T-helper 1 cell treated with Interleukin-12 subunit alpha and Interleukin-12 subunit beta and Interleukin-4 antibody, amounts not matched to agents 30 μg/mL and 1 μg/mL, for 36 hours (primary cell): Measurements from ENCODE around the gene CLEC4M.

Experiments used
- H3K27ac Mint-ChIP-seq: one replicate; pipeline ENCODE4 v1.8.0; 2021; ENCODE audit warnings: mild to moderate bottlenecking, mixed read lengths
- H3K27me3 Mint-ChIP-seq: one replicate; pipeline ENCODE4 v1.8.0; 2021; ENCODE audit warnings: low read depth, mixed read lengths
- H3K36me3 Mint-ChIP-seq: one replicate; pipeline ENCODE4 v1.8.0; 2021; ENCODE audit warnings: low read depth, mixed read lengths
- H3K4me1 Mint-ChIP-seq: one replicate; pipeline ENCODE4 v1.8.0; 2021; ENCODE audit warnings: low read depth, mixed read lengths
- H3K4me3 Mint-ChIP-seq: one replicate; pipeline ENCODE4 v1.8.0; 2021; ENCODE audit warnings: mild to moderate bottlenecking, moderate library complexity, mixed read lengths
- H3K9me3 Mint-ChIP-seq: one replicate; pipeline ENCODE4 v1.8.0; 2021; ENCODE audit warnings: mixed read lengths

The CLEC4M gene, protein sequence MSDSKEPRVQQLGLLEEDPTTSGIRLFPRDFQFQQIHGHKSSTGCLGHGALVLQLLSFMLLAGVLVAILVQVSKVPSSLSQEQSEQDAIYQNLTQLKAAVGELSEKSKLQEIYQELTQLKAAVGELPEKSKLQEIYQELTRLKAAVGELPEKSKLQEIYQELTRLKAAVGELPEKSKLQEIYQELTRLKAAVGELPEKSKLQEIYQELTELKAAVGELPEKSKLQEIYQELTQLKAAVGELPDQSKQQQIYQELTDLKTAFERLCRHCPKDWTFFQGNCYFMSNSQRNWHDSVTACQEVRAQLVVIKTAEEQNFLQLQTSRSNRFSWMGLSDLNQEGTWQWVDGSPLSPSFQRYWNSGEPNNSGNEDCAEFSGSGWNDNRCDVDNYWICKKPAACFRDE

GRCh38 chr19:7762719-7763293 is at the start of gene CLEC4M:
CLEC4M (plus strand) TSS chr19:7763243; CDS start chr19:7763267, 24 bp downstream.
- Mint-ChIP-seq H3K9me3 (peaks cover 32% of the 10 kb centered on the region), H3K36me3 (peaks cover 4% of the 10 kb centered on the region), H3K4me3 (no peak within 1 kb of the TSS), H3K27me3 (peaks cover 7% of the 10 kb centered on the region), H3K4me1 (no peaks in the 10 kb centered on the region), H3K27ac (no peak within 1 kb of the TSS)

GRCh38 chr19:7715671-7716070 is 47.4 kb upstream of the CLEC4M start:
- Mint-ChIP-seq H3K36me3 (no peaks in the 10 kb centered on the region), H3K9me3 (peaks cover 6% of the 10 kb centered on the region), H3K4me3 (no peak overlapping the region), H3K4me1 (no peaks in the 10 kb centered on the region), H3K27me3 (no peaks in the 10 kb centered on the region), H3K27ac (no peak overlapping the region)

DNA sequence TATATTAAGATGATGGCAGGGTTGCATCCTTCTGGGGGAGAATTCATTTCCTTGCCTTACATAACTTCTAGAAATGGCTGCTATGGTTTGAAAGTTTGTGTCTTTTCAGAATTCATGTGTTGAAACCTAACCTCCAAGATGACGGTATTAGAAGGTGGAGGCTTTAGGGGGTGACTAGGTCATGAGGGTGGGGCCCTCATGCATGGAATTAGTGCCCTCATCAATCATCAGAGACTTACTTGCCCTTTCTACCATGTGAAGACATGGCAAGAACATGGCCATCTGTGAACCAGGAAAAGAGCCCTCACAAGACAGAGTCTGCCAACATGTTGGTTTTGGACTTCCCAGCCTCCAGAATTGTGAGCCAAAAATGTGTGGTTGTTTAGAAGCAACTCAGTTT is 46.3 kb upstream of the CLEC4M start:
- no peak overlapping the region for H3K4me3 Mint-ChIP-seq

DNA sequence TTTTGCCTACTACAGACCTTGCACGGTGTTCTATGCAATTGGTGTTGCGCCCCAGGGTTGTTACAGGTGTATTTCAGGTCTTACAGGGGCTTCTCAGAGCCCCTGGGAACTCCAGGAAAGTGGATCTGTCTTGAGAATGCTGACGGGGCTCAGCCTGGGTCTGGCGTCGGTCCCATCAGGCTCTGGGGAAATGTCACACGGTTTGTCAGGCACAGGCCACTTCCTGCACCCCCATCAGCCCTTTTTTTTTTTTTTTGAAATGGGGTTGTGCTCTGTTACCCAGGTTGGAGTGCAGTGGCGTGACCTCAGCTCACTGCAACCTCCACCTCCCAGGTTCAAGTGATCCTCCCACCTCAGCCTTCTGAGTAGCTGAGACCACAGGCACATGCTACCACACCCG is 44.4 kb upstream of the CLEC4M start:
- H3K4me1 Mint-ChIP-seq: no peaks in the 10 kb centered on the region
- no peaks in the 10 kb centered on the region for H3K36me3 Mint-ChIP-seq
- H3K9me3 Mint-ChIP-seq: peaks cover 6% of the 10 kb centered on the region
- no peak overlapping the region for H3K4me3 Mint-ChIP-seq
- no peaks in the 10 kb centered on the region for H3K27me3 Mint-ChIP-seq
- H3K27ac Mint-ChIP-seq: no peak overlapping the region

More for the DNA sequence above, 46.3 kb upstream of the CLEC4M start:
- H3K9me3 Mint-ChIP-seq: peaks cover 6% of the 10 kb centered on the region
- no peaks in the 10 kb centered on the region for H3K27me3 Mint-ChIP-seq
- no peaks in the 10 kb centered on the region for H3K4me1 Mint-ChIP-seq
- no peak overlapping the region for H3K27ac Mint-ChIP-seq
- no peaks in the 10 kb centered on the region for H3K36me3 Mint-ChIP-seq

GRCh38 chr19:7720351-7720750 is 42.7 kb upstream of the CLEC4M start:
- Mint-ChIP-seq H3K9me3 (peaks cover 6% of the 10 kb centered on the region), H3K4me1 (no peaks in the 10 kb centered on the region), H3K27me3 (no peaks in the 10 kb centered on the region), H3K4me3 (no peak overlapping the region), H3K27ac (no peak overlapping the region), H3K36me3 (no peaks in the 10 kb centered on the region)

GRCh38 chr19:7722231-7722651 is 40.8 kb upstream of the CLEC4M start:
- no peaks in the 10 kb centered on the region for H3K9me3 Mint-ChIP-seq

GRCh38 chr19:7725791-7726190 is 37.3 kb upstream of the CLEC4M start:
- Mint-ChIP-seq H3K36me3 (no peaks in the 10 kb centered on the region), H3K9me3 (no peaks in the 10 kb centered on the region), H3K27ac (no peak overlapping the region), H3K4me3 (no peak overlapping the region), H3K27me3 (peaks cover 30% of the 10 kb centered on the region), H3K4me1 (no peaks in the 10 kb centered on the region)

More at GRCh38 chr19:7722231-7722651, 40.8 kb upstream of the CLEC4M start:
- no peak overlapping the region for H3K4me3 Mint-ChIP-seq
- peaks cover under 1% of the 10 kb centered on the region for H3K27me3 Mint-ChIP-seq
- H3K36me3 Mint-ChIP-seq: no peaks in the 10 kb centered on the region
- H3K4me1 Mint-ChIP-seq: no peaks in the 10 kb centered on the region
- H3K27ac Mint-ChIP-seq: no peak overlapping the region

DNA sequence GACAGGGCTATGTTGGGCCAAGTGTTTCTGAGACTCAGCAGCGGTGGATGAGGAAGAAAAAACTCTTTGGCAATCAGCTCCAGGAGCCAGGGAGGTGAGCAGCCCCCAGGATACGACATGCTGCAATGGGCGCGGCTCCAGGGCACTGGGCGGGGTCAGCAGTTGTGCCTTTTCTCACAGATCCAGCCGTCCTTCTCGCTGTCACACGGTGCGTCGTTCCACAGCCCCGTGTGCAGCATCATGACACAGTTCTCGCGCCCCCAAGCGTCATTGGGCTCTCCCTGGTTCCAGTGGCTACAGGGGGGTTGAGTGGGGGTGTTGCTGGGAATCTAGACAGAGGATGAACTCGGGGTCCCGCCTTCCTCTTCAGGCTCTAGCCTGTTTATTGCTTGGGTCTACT is 33.8 kb upstream of the CLEC4M start:
- H3K27ac Mint-ChIP-seq: no peak overlapping the region
- no peaks in the 10 kb centered on the region for H3K4me1 Mint-ChIP-seq
- H3K9me3 Mint-ChIP-seq: no peaks in the 10 kb centered on the region
- no peak overlapping the region for H3K4me3 Mint-ChIP-seq
- H3K27me3 Mint-ChIP-seq: peaks cover 51% of the 10 kb centered on the region
- no peaks in the 10 kb centered on the region for H3K36me3 Mint-ChIP-seq

- Mint-ChIP-seq H3K27ac (no peak overlapping the region), H3K4me1 (no peaks in the 10 kb centered on the region), H3K4me3 (no peak overlapping the region), H3K27me3 (peaks cover 57% of the 10 kb centered on the region), H3K36me3 (no peaks in the 10 kb centered on the region), H3K9me3 (no peaks in the 10 kb centered on the region)
Observed at GRCh38 chr19:7729831-7730285, 33.2 kb upstream of the CLEC4M start.

GRCh38 chr19:7730286-7731217 is 32.5 kb upstream of the CLEC4M start:
- Mint-ChIP-seq H3K36me3 (no peaks in the 10 kb centered on the region), H3K4me1 (no peaks in the 10 kb centered on the region), H3K27me3 (peaks cover 63% of the 10 kb centered on the region), H3K4me3 (no peak overlapping the region), H3K27ac (no peak overlapping the region), H3K9me3 (no peaks in the 10 kb centered on the region)

- Mint-ChIP-seq H3K9me3 (no peaks in the 10 kb centered on the region), H3K4me3 (no peak overlapping the region), H3K36me3 (no peaks in the 10 kb centered on the region), H3K4me1 (no peaks in the 10 kb centered on the region), H3K27ac (no peak overlapping the region), H3K27me3 (peaks cover 66% of the 10 kb centered on the region)
Observed at GRCh38 chr19:7731218-7731595, 31.8 kb upstream of the CLEC4M start.

DNA sequence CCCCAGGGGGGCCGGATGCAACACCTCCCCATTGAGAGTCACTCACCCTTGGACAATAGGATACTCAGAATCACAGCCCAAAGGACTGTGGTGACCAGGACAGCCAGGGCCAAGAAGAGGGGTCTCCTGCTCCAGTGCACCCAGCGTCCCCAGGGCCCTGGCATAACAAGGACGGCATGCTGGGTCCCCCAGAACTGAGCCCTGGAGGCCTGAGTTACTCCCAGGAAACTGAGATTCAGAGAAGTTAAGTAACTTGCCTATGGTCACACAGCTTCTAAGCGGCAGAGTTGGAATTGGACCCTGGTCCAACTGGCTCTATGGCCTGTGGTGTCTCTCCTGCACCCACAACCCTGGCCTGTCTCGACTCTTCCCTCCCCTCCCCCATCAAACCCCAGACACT is 31.4 kb upstream of the CLEC4M start:
- Mint-ChIP-seq H3K4me1 (no peaks in the 10 kb centered on the region), H3K36me3 (no peaks in the 10 kb centered on the region), H3K27ac (no peak overlapping the region), H3K4me3 (no peak overlapping the region), H3K9me3 (no peaks in the 10 kb centered on the region), H3K27me3 (peaks cover 66% of the 10 kb centered on the region)

- H3K9me3 Mint-ChIP-seq: no peaks in the 10 kb centered on the region
- H3K4me1 Mint-ChIP-seq: no peaks in the 10 kb centered on the region
- H3K27me3 Mint-ChIP-seq: peaks cover 66% of the 10 kb centered on the region
- H3K36me3 Mint-ChIP-seq: no peaks in the 10 kb centered on the region
- no peak within 1 kb of the TSS for H3K4me3 Mint-ChIP-seq
- H3K27ac Mint-ChIP-seq: no peak within 1 kb of the TSS
Observed at GRCh38 chr19:7732045-7732444, 31.0 kb upstream of the CLEC4M start, which contains the start of gene CLEC4G. CLEC4G (minus strand) TSS chr19:7732110; CDS start chr19:7732102, 8 bp downstream.

GRCh38 chr19:7733376-7733775 is 29.7 kb upstream of the CLEC4M start:
- no peaks in the 10 kb centered on the region for H3K36me3 Mint-ChIP-seq
- H3K4me3 Mint-ChIP-seq: no peak overlapping the region
- H3K4me1 Mint-ChIP-seq: no peaks in the 10 kb centered on the region
- H3K27me3 Mint-ChIP-seq: peaks cover 55% of the 10 kb centered on the region
- H3K9me3 Mint-ChIP-seq: no peaks in the 10 kb centered on the region
- H3K27ac Mint-ChIP-seq: no peak overlapping the region
